Loucy (cell line): ENCODE measurements around the gene GNA12.

ENCODE experiments used
- EZH2phosphoT487 ChIP-seq: fragments of 200-600 bp; IDR thresholded peaks from 2 replicates; pipeline ENCODE4 v1.6.1; 2018; ENCODE audit warnings: antibody characterized with exemption, mild to moderate bottlenecking, moderate library complexity, borderline replicate concordance
- TF ChIP-seq, protein P1 (sequence below): fragments of 200-600 bp; sonication (generic); conservative IDR thresholded peaks from 2 replicates; pipeline ENCODE4 v1.5.1; 2014; ENCODE audit warnings: mild to moderate bottlenecking, antibody characterized with exemption, low read length

DNA sequence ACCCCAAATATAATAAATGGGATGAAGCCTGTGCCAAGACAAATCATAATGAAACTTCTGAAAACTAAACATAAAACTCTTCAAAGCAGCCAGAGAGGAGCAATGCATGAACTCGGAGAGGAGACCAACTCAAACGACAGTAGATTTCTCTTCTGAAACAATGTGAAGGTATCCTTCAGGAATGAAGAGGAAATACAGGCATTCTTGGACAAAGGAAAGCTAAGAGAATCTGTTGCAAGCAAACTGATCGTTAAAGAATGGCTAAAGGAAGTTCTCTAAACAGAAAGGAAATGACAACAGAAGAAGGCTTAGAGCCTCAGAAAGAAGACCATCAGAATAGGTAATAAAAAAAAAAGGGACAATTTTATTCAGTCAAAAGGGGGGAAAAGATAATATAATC lies 6.6 kb downstream of the GNA12 start:
- TF ChIP-seq, protein P1, sequence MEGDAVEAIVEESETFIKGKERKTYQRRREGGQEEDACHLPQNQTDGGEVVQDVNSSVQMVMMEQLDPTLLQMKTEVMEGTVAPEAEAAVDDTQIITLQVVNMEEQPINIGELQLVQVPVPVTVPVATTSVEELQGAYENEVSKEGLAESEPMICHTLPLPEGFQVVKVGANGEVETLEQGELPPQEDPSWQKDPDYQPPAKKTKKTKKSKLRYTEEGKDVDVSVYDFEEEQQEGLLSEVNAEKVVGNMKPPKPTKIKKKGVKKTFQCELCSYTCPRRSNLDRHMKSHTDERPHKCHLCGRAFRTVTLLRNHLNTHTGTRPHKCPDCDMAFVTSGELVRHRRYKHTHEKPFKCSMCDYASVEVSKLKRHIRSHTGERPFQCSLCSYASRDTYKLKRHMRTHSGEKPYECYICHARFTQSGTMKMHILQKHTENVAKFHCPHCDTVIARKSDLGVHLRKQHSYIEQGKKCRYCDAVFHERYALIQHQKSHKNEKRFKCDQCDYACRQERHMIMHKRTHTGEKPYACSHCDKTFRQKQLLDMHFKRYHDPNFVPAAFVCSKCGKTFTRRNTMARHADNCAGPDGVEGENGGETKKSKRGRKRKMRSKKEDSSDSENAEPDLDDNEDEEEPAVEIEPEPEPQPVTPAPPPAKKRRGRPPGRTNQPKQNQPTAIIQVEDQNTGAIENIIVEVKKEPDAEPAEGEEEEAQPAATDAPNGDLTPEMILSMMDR, result no peak
- TF ChIP-seq EZH2phosphoT487, result no peak
